H1 (cell line): ENCODE results near the gene IL16. TPM values are rescaled to one million over a fixed set of nuclear protein-coding genes. Genes with fewer than 3 reads are reported as not detected.

ENCODE experiments used
- BACH1 ChIP-seq: IDR thresholded peaks from 2 replicates; pipeline ENCODE4 v1.6.1; 2012; ENCODE audit warnings: low read length, improper control_type of control experiment
- CHD1 ChIP-seq: IDR thresholded peaks from 2 replicates; pipeline ENCODE4 v1.6.1; 2012; ENCODE audit warnings: low read depth, low read length, improper control_type of control experiment
- GTF2F1 ChIP-seq: IDR thresholded peaks from 2 replicates; pipeline ENCODE4 v1.6.1; 2012; ENCODE audit warnings: low read depth, low read length, improper control_type of control experiment, borderline replicate concordance
- KDM5A ChIP-seq: fragments of 200-600 bp; IDR thresholded peaks from 2 replicates; pipeline ENCODE4 v1.7.1; 2012; ENCODE audit warnings: mild to moderate bottlenecking, low read length, inconsistent platforms, mixed read lengths
- RAD21 ChIP-seq, 2 experiments: IDR thresholded peaks in 1 of 2; conservative IDR thresholded peaks in 1 of 2; 2 replicates each; pipeline ENCODE4 v1.6.1; 2011; ENCODE audit warnings: low read depth in 2 of 2, low read length in 2 of 2, improper control_type of control experiment in 1 of 2, inconsistent platforms in 1 of 2, mild to moderate bottlenecking in 1 of 2, moderate library complexity in 1 of 2
- SIN3A ChIP-seq, 2 experiments: IDR thresholded peaks in 1 of 2; conservative IDR thresholded peaks in 1 of 2; 2 replicates each; pipeline ENCODE4 v1.6.1; 2011 to 2012; ENCODE audit warnings: low read length in 2 of 2, improper control_type of control experiment in 1 of 2, low read depth in 1 of 2, mild to moderate bottlenecking in 1 of 2
- TBP ChIP-seq: IDR thresholded peaks from 2 replicates; pipeline ENCODE4 v1.6.1; 2011; ENCODE audit warnings: low read depth, low read length, improper control_type of control experiment
- polyA plus RNA-seq, 7 experiments: library from polyadenylated mRNA; depleted of rRNA in 3 of 7; stranded (reverse) in 5 of 7; unstranded in 2 of 7; fragments of >200 nt in 5 of 7; fragments of 200-250 nt in 2 of 7; gene quantifications; 1 replicate in 5 of 7; 2 replicates in 1 of 7; 4 replicates in 1 of 7; pipeline versions ENCODE4 v1.2.1 to v1.2.3, GENCODE V29; 2011 to 2013; ENCODE audit warnings: missing spikeins in 2 of 7, mixed read lengths in 2 of 7
- total RNA-seq: library from RNA; stranded (reverse); fragmentation: NEBNext Ultra II Directional; extraction: Animal tissue kit (Norgen Biotek cat#: 25700); gene quantifications from 2 replicates; pipeline ENCODE4 v1.2.1, GENCODE V29; 2021
- TF ChIP-seq, protein P1 (sequence below): fragments of 300-600 bp; sonication (generic); IDR thresholded peaks from 2 replicates; pipeline ENCODE4 v1.7.1; 2012; ENCODE audit warnings: low read length, moderate library complexity, mild to moderate bottlenecking, inconsistent platforms; ENCODE audit not compliant: insufficient replicate concordance

The IL16 gene
- total and polyA plus RNA-seq, 2 of the 8 experiments (the other 6 are each of a cell fraction or from before 2014, with no cell fraction given) = 0.03 to 0.09 TPM

DNA sequence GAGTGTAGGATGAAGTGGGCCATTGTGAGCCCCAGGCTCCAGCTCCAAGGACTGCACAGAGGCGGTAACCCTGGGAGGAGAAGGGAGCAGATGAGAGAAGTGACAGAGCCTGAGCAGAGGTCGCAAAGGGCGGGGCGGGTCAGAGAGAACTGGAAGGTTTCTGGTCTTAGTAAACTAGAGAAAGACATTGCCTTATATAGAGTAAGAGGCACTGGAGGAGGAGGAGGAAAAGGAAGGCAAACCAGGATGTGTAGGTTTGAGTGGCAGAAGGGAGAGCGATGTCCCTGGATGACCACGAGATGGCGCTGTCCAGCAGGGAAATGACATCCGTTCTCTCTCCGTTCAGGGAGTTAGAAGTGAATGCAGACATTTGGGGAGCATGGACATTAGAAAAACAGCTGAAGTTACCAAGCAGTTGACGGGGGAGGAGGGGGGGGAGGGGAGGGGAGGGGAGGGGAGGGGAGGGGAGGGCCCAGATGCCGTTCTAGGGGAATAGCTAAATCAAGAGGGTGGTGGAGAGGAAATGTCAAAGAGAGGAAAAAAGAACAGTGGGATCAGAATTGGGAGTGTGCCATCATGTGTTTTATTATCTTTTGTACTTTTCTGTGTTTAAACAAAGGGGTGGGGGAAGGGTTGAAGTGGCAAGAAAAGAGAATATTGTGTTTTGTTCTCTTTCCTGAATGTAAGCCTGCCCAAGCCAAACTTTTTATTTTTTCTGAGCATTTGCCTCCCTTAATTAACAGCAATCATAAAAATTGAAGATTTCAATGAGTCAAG lies 78.4 kb downstream of the IL16 start (continued):
- TF ChIP-seq, protein P1, sequence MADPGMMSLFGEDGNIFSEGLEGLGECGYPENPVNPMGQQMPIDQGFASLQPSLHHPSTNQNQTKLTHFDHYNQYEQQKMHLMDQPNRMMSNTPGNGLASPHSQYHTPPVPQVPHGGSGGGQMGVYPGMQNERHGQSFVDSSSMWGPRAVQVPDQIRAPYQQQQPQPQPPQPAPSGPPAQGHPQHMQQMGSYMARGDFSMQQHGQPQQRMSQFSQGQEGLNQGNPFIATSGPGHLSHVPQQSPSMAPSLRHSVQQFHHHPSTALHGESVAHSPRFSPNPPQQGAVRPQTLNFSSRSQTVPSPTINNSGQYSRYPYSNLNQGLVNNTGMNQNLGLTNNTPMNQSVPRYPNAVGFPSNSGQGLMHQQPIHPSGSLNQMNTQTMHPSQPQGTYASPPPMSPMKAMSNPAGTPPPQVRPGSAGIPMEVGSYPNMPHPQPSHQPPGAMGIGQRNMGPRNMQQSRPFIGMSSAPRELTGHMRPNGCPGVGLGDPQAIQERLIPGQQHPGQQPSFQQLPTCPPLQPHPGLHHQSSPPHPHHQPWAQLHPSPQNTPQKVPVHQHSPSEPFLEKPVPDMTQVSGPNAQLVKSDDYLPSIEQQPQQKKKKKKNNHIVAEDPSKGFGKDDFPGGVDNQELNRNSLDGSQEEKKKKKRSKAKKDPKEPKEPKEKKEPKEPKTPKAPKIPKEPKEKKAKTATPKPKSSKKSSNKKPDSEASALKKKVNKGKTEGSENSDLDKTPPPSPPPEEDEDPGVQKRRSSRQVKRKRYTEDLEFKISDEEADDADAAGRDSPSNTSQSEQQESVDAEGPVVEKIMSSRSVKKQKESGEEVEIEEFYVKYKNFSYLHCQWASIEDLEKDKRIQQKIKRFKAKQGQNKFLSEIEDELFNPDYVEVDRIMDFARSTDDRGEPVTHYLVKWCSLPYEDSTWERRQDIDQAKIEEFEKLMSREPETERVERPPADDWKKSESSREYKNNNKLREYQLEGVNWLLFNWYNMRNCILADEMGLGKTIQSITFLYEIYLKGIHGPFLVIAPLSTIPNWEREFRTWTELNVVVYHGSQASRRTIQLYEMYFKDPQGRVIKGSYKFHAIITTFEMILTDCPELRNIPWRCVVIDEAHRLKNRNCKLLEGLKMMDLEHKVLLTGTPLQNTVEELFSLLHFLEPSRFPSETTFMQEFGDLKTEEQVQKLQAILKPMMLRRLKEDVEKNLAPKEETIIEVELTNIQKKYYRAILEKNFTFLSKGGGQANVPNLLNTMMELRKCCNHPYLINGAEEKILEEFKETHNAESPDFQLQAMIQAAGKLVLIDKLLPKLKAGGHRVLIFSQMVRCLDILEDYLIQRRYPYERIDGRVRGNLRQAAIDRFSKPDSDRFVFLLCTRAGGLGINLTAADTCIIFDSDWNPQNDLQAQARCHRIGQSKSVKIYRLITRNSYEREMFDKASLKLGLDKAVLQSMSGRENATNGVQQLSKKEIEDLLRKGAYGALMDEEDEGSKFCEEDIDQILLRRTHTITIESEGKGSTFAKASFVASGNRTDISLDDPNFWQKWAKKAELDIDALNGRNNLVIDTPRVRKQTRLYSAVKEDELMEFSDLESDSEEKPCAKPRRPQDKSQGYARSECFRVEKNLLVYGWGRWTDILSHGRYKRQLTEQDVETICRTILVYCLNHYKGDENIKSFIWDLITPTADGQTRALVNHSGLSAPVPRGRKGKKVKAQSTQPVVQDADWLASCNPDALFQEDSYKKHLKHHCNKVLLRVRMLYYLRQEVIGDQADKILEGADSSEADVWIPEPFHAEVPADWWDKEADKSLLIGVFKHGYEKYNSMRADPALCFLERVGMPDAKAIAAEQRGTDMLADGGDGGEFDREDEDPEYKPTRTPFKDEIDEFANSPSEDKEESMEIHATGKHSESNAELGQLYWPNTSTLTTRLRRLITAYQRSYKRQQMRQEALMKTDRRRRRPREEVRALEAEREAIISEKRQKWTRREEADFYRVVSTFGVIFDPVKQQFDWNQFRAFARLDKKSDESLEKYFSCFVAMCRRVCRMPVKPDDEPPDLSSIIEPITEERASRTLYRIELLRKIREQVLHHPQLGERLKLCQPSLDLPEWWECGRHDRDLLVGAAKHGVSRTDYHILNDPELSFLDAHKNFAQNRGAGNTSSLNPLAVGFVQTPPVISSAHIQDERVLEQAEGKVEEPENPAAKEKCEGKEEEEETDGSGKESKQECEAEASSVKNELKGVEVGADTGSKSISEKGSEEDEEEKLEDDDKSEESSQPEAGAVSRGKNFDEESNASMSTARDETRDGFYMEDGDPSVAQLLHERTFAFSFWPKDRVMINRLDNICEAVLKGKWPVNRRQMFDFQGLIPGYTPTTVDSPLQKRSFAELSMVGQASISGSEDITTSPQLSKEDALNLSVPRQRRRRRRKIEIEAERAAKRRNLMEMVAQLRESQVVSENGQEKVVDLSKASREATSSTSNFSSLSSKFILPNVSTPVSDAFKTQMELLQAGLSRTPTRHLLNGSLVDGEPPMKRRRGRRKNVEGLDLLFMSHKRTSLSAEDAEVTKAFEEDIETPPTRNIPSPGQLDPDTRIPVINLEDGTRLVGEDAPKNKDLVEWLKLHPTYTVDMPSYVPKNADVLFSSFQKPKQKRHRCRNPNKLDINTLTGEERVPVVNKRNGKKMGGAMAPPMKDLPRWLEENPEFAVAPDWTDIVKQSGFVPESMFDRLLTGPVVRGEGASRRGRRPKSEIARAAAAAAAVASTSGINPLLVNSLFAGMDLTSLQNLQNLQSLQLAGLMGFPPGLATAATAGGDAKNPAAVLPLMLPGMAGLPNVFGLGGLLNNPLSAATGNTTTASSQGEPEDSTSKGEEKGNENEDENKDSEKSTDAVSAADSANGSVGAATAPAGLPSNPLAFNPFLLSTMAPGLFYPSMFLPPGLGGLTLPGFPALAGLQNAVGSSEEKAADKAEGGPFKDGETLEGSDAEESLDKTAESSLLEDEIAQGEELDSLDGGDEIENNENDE = no peak
- TF ChIP-seq TBP = 0 out of 2 replicates have a peak, but pooled peaks have one; percentile 24
- TF ChIP-seq CHD1 = no peak
- TF ChIP-seq BACH1 = no peak
- peak; percentile 38 to 85; a peak in 2 of 4 replicates for TF ChIP-seq SIN3A (conservative IDR thresholded peaks at IDR 0.05 in 1 of 2, IDR thresholded peaks at IDR 0.05 in 1 of 2; ENCODE audit: low read depth in 1 of 2, low read length in 2 of 2)
- no peak for TF ChIP-seq GTF2F1
- no peak for TF ChIP-seq KDM5A
- TF ChIP-seq RAD21 (IDR thresholded peaks at IDR 0.05 in 1 of 2, conservative IDR thresholded peaks at IDR 0.05 in 1 of 2; ENCODE audit: low read depth in 2 of 2, low read length in 2 of 2) = peak; percentile 96
